GM21786 (cell line): Measurements from ENCODE around the gene RBP3.
A peak's percentile ranks its signal among the peaks of the same experiment; 100 is the strongest.
"Not testable (repeated sequence)": the region's sequence is repeated elsewhere in the genome, so short reads cannot be mapped to it uniquely, and the experiment has no call there.

Experiments used
- ATAC-seq: cut with Tn5 transposase; IDR thresholded peaks from one replicate; pipeline ENCODE4 v1.9.1; 2021; ENCODE audit not compliant: unreplicated experiment

The RBP3 gene

DNA sequence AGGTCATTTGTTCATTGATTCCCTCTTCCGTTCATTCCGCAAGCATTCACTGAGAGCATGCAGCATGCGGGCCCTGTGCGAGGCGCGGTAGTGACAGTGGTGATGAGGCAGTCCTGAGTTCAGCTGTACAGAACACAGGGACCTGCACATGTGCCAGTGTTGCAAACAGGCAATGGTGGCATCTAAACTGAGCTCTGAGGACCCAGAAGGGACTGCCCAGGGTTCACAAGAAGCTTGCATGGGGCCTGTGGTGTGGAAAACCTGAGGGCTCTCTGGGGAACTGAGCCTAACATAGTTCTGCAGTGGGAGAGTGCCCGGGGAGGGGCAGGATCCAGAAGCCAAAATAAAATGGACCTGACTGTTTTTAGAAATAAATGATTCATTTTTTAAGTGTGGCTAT is 22.7 kb downstream of the RBP3 start:
- ATAC-seq, result no peak

DNA sequence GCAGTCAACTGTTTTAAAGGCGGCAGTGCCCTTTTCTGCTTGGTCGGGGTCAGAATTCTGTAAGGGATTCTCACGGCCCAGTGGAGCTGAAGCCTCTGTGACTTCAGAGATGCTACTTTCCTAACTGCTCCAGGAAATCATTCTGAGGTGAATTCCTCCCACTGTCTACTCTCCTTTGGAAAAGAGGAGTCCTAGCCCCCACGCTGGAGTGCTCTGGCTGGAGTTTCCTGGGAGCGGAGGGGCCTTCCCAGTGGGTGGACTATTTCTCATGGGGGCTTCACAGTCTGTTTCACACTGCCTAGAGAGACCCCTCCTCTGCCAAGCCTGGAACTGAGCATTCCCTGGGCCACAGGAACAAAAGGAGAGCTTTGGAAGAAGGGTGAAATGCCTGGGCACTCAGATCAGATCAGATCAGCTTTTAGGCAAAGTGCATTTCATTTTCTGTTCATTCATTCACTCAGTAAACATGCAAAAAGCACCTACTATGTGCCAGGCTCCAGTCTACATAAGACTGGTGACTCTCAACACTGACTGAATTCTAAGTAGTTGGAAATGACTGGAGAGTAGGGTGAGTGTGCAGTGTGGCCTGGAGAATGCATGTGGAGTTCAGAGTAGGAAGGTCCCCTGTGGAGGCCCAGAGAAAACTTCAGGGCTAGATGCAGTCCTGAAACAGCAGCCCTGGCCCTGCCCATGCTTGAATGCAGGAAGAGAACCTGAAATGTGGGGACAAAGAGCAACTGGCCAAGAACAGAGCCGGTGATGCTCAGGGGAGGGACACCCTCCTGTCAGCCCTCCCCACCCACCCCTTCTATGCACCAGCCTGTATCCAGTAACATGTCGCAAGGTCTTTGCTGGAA is 23.7 kb downstream of the RBP3 start:
- no peak for ATAC-seq

DNA sequence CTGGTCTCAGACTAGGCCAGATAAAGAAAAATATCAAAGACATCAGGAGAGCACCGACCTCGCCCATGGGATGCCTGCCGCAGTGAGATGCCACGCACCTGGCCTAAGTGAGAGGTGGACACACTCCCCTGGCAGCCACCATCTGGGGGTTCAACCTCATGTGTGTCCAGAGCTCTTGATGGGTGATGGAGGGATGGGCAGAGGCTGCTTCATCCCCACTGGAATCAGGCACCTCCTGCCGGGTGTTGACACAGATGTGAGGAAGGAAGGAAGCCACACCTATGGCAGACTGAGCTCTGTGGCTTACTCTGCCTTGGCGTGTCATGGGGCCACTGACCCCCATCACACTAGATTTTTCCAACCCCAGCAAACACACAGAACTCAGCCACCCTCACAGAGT is 24.6 kb downstream of the RBP3 start:
- no peak for ATAC-seq

DNA sequence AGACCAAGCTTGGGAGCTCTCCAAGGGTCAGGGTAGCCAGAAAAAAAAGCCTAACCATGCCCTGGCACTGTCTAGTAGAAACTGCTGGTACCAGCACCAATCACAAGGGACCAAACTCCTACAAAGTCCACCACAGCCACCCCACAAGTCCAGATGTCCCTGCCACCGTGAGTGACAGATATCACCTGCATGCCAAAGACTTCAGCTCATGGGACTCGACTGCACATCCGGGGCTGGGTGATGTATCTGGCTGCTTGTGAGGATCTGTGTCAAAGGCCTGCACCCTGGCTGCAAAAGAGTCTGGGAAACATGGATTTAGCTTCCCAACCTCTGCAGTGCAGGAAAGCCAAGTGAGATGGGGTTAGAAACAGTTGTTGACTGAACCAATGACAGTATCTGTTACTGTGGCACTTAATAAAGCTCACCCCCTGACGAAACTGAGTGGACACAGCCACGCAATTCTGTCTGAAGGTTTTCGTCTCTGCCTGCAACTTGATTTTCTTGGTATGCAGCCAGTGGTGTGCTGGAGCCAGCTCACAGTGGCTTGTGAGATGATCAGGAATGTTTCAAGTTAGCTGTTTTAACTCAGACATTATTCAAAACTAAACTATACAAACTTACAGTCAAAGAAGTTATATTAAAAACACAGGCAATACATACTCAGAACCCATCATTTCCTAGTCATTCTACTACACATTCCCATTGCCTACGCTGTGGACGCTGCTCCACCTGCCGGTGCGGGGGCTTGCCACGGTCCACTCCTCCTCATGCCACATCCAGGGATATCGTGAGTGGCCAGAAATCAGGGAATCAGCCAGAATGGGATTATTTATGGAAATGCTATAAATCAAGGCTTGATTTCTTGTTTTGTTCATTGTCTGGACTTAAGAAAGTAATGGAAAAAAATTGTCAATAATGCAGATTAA is 26.7 kb downstream of the RBP3 start:
- no peak for ATAC-seq

DNA sequence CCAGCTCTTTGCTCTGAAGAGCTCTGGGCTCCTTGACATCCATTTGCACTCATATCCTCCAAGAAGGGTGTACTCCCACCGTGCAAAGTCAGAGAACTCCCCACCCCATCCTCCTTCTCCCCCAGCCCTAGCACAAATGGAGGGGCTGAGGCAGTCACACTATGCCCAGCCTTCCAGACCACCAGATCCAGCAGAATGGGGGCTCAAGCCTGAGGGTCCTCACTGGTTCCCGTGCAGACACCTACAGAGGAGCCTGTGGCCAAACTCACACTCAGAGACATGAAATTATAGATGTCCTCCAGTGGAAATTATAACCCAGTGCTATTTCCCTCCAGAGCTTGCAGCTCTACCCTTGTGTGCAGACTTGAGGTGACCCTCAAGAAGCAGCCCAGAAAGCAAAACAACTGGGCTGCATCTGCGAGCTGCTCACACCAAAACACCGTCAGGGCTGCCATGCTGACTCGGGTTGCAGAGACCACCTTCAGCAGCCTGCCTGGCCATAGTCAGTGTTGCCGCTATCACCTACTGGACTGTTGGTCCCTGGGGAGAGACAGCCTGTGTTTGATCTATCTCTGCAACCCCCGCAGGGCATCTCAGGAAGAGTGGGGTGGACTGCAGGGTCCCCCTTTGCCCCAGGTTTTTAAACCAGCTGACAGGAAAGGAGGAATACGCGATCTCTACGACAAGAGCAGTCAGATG is 28.5 kb downstream of the RBP3 start:
- ATAC-seq, result no peak

DNA sequence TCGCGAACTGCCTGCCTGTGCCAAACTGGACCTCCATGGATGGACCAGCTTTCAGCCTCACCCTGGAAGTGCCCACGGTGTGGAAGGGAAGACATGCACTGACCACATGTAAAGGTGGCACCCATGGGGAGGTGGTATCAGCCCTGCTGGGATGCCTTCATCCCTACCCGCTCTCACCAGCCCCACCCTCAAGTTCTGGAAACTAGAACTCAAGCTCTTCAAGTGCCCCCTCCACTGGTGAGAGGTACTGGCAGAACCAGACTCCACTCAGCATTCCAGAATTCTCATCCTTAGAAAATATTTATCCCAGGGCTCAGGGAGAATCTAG is 30.0 kb downstream of the RBP3 start:
- ATAC-seq, result no peak

DNA sequence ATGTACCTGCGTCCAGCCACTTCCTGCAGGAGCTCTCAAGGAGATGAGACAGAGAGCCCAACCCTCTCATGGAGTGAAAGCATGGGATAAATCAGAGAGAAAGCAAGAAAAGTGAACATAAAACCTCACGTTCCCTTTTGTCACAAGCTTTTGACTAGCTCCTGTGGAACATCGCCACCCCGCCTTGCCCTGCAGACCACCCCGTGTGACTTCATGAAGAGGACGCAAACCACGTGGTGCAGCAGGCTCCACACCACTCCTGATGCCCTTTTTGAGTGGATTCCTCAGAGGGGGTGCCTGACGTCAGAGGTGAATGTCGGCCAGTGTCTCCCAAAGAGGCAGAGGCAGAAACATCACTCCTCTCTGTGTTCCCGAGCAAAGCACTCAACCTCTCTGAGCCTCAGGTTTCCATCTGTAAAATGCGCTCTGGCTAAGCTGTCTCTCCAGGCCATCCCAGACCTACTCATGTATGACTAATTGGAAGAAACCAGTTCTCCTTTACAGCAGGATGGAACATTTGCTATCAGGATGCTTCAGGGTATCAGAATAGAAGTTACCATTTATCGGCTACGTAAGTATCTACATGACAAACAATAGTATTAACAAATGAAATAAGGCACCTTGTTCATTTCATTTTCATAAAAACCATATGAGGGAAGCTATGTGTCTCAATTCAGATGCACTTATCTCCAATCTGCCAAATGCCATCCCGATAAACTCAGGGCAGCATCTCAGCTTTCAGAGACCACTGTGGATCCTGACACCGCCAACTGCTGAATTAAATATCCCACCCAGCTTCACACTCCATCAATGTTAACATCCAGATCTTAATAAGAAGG is 30.7 kb downstream of the RBP3 start:
- no peak for ATAC-seq

DNA sequence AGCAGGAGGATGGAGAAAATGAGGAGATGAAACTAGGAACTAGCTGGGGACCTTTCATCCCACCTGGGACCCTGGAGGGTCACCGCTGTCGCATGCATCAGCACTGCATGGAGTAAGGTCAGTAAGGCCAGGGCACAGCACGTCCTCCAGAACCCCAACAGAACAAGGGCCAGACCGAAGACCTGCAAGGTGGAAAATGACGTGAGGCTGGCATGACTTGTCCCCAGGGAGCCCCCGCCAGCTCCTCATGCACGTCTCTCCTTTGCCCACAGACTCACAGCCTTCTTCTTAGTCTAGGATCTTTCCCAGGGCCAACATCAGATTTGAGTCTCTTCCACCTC is 31.3 kb downstream of the RBP3 start:
- no peak for ATAC-seq

DNA sequence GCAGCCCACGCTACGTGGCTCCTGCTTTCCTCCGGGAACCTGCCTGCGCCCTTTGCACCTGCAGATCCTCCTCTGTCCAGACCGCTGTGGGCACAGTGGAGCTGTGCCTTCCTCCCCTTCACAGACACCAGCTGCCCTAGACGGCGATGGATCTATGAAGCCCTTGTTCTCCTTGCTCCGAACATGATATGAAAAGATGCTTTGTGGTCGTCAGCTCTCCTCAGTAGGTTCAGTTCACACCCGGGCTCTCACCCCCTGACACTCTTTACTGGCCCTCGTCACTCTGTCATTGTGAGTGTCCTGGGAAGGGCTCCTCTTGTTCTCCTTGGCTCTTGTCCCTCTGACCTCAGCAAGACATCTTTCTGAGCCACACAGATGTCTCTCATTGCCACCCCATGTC is 31.7 kb downstream of the RBP3 start:
- ATAC-seq, result no peak

DNA sequence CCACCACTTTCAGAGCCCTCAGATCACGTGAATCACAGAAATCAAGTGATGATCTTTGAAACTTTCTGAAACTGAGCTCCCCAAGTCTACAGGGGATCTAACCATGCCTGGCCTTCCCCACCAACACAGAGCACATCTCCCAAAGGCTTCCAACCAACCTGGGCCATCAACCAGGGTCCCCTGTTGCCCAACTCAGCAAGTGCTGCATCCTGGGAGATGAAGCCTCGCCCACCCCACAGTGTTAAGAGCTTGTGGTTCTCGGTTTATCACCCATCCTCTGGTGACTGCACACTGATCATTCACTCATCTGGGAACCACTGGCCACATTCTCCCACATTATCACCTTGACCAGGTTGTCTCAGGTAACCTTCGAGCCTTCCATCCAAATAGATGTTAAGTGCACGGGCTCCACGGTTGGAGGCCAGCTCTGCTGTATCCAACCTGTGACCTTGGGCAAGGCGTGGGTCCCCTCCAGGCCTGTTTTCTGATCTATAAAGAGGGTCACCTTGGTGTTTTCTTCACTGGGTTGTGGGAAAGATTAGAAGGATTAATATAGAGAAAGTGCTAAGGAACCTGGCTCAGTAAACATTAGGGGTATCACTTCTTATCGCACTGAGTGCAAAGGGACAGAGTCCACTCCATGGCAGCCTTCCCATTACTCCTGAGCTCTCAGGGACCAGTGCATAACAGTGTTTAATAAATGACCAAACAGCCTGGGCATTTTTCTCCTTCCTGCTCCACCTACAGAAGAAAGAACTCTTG is 32.4 kb downstream of the RBP3 start:
- ATAC-seq, result no peak

DNA sequence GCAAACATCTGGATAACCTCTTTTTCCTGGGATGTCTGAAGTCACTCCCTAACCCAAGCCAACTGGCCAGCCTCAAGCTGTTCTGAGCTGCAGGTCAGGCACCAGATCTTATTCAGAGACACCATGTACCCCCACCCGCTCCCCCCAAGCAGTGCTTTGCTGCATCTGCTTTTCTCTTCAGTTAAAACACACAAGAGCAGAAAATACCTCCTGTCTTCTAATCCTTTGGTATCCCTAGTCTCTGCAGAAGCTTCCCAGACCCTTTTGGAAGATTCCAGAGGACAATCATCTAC is 32.9 kb downstream of the RBP3 start:
- no peak for ATAC-seq

DNA sequence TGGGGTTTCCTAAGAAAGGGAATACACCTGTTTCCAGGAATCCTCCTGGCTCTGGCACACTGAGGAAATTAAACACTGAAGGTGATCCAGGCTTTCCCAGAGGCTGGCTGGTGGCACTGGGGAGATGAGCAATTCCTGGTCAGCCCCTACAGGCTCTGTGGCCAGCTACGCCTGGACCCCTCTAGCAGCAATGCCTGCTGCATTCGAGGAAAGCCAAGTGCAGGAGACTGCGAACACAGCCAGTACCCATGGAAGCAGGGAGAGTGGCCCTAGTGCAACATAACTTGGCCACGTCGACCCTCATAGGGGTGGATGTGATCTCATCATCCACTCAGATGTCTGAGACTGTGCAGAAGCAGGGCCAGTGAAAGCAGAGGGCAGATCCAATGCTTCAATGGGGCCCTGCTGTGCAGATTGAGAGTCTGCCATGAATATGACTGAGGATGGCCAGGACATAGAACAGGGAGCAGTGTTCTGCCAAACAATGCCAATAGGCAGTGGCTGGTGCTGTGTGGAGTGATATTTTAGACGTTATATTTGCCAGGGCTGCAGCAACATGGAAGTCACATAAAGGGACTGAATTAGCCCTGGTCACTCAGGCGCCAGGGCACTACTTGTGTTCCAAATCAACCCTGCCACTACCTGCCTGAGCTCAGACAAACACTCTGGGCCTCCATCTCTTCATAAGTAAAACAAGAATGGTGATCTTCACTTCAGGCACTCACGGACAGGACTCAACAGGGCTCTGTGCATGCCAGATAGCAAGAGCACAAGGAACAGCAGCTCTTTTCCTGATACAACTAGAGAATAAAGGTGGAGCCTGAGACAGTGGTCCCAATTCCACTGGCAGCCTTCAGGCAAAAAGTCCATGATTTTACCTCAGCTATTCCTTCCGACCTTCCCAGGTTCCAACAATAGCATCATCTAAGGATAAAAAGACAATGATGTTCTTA is 33.5 kb downstream of the RBP3 start:
- ATAC-seq, result no peak

DNA sequence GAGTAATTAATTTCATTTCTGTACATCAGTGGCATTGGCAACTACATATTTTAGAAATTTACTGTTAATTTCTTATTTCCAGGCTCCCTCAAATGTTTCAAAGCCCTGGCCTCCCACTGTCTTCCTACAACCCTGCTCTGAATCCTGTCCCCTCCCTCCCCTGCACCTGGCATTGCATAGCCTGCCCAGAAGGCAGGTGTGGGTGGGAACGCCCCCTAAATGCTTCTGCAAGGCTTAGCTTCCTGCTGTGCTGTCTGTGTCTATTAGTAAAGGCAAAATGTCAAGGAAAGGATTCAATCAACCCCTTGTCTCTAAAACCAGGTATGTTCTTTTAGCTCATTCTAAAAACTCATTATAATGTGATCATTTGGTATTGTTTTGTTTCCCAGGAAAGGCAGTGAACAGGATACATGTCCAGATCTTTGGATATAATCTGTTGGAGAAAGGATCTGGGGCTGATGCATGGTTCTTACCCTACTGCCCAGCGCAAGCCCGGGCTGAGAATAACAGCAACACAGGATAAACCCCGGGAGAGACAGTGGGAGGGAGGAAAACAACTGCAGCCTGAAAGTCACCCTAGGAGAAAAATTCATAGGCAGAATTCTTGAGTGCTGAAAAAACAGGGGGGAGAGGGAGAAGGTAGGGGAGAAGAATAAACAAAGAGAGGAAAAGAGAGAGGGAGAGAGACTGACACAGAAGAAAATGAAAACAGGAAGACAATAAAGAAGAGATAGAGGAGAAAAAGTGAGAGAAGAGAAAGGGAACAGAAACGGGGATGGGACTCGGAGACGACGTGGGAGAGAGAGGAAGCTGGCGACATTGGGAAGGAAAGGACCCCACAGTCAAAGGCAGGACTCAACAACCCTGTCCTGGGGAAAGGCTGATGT is 35.3 kb downstream of the RBP3 start:
- ATAC-seq, result no peak

DNA sequence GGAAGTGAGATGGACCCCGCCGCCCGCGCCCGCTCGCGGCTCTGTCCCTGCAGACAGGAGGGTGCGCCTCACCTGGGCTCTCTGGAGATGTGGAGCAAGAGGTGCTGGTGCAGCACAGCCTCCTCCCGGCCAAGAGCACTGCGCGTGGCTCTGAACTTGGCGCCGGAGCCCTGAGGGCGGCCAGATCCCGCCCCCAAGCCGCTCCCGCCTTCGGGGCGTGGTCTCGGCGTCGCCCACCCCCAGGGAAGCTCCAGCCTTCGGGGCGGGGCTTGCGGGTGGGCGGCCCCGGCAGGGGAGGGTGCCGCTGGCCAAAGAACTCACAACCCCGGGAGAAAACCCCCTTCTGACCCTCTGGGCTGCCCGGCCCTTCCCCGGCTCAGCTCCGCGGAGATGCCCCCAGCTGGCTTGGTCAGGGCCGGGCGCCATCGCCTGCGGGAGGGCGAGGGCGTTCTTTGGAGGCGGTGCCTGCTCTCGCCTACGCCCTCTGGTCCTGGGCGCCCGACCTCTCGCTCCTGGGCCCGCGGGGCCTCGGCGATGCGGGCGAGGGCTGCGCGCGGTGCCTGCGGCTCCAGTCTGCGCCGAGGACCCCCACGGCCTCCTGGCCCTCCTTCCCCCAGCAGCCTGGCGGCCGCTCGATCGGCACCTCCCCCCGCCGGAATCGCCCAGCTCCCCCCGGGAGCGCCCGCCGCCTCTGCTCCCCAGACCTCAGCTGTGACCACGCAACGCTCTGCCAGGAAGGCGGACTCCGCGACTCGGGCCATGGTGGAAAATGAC is 36.2 kb downstream of the RBP3 start, which contains the start of gene ZNF488:
Gene ZNF488 (minus strand): TSS at position 146 of the 774 bp plus-strand sequence. CDS start 15,464 bp downstream, outside the sequence.
- ATAC-seq, result peak; percentile 83

DNA sequence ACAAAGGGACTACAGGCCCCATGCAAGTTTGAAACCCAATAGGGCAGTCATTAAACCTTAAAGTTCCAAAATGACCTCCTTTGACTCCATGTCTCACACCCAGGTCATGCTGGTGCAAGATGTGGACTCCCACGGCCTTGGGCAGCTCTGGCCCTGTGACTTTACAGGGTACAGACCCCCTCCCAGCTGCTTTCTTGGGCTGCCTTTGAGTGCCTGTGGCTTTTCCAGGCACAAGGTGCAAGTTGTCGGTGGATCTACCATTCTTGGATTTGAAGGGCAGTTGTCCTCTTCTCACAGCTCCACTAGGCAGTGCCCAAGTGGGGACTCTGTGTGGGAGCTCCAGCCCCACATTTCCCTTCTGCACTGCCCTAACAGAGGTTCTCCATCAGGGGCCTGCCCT is 37.9 kb downstream of the RBP3 start:
- not testable (repeated sequence) for ATAC-seq

DNA sequence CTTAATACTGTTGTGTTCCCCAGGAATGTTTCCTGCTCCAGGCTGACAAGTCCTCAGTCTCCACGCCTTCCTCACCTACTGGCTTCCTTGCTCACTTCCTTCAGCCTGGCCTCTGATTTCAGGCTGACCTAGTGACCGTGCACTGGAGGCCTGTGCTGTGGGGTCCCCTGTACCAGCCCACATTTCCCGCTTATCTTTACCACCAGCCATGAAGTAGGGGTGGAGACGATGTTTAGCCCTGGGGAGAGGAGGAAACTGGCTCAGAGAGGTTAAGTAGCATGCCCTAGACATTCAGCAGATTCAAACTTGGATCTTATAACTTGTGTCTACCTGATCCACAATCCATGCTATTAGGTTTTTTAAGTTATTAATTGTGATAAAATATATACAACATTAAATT is 40.7 kb downstream of the RBP3 start:
- ATAC-seq, result no peak

DNA sequence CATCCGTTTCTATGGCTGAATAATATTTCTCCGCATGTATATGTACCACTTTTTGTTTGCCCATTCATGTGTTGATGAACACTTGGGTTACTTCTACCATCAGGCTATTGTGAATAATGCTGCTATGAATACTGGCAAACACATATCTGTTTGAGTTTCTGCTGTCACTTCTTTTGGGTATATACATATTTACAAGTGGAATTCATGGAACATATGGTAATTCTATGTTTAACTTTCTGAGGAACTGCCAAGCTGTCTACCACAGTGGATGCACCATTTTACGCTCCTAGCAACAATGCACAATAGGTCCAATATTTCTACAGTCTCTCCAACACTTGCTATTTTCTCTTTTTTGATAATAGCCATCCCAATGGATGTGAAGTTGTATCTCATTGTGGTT is 41.5 kb downstream of the RBP3 start:
- ATAC-seq, result no peak
